Measurements from ENCODE around the gene PISD. TPM values are rescaled to one million over a fixed set of nuclear protein-coding genes. Genes with fewer than 3 reads are reported as not detected.
"Not testable (repeated sequence)": the region's sequence is repeated elsewhere in the genome, so short reads cannot be mapped to it uniquely, and the experiment has no call there.

PISD gene
- total RNA-seq, 2 experiments from 2014 or later, result 33.9 to 35.9 TPM

- Mint-ChIP-seq H3K4me3 (no peak overlapping the region), H3K9me3 (no peaks in the 10 kb centered on the region), H3K27ac (no peak overlapping the region), H3K27me3 (no peaks in the 10 kb centered on the region), H3K4me1 (ENCODE audit: low read depth) (peaks cover 13% of the 10 kb centered on the region), H3K36me3 (ENCODE audit: low read depth) (peaks cover 18% of the 10 kb centered on the region)
- intact Hi-C loops (cut with micrococcal nuclease), result no loop called here
- POLR2A ChIA-PET, result interaction anchor here (1.1 kb wide), 1 partner anchor 16 kb away, joined by 5 read pairs; no protein-coding TSS in a partner anchor
- CTCF ChIA-PET, result interaction anchor here (3.7 kb wide), 1 partner anchor 17 kb away, joined by 25 read pairs; no protein-coding TSS in a partner anchor
- TF ChIP-seq, protein P1, sequence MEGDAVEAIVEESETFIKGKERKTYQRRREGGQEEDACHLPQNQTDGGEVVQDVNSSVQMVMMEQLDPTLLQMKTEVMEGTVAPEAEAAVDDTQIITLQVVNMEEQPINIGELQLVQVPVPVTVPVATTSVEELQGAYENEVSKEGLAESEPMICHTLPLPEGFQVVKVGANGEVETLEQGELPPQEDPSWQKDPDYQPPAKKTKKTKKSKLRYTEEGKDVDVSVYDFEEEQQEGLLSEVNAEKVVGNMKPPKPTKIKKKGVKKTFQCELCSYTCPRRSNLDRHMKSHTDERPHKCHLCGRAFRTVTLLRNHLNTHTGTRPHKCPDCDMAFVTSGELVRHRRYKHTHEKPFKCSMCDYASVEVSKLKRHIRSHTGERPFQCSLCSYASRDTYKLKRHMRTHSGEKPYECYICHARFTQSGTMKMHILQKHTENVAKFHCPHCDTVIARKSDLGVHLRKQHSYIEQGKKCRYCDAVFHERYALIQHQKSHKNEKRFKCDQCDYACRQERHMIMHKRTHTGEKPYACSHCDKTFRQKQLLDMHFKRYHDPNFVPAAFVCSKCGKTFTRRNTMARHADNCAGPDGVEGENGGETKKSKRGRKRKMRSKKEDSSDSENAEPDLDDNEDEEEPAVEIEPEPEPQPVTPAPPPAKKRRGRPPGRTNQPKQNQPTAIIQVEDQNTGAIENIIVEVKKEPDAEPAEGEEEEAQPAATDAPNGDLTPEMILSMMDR (IDR thresholded peaks at IDR 0.05), result no peak
- ATAC-seq (no peak), DNase-seq (no peak)
Observed at GRCh38 chr22:31681349-31682345, 19.6 kb upstream of the PISD start.

- peaks cover 18% of the 10 kb centered on the region for H3K36me3 Mint-ChIP-seq (ENCODE audit: low read depth)
- H3K4me1 Mint-ChIP-seq (ENCODE audit: low read depth), result peaks cover 19% of the 10 kb centered on the region
- no peak overlapping the region for H3K4me3 Mint-ChIP-seq
- ATAC-seq (no peak), DNase-seq (no peak)
- H3K27ac Mint-ChIP-seq, result peak overlapping the region; percentile 32
- TF ChIP-seq, protein P1 (IDR thresholded peaks at IDR 0.05), result no peak
- intact Hi-C loops (cut with micrococcal nuclease), result no loop called here
- H3K27me3 Mint-ChIP-seq, result no peaks in the 10 kb centered on the region
- POLR2A ChIA-PET, result interaction anchor here (0.7 to 1.1 kb wide), 2 partner anchors 15 to 1420 kb away, joined by 4 to 5 read pairs; no protein-coding TSS in a partner anchor
- CTCF ChIA-PET, result interaction anchor here (3.7 kb wide), 1 partner anchor 16 kb away, joined by 25 read pairs; no protein-coding TSS in a partner anchor
- no peaks in the 10 kb centered on the region for H3K9me3 Mint-ChIP-seq
Observed at GRCh38 chr22:31680861-31681341, 18.9 kb upstream of the PISD start.

GRCh38 chr22:31678748-31679147, 16.7 kb upstream of the PISD start:
- H3K4me3 Mint-ChIP-seq, result no peak overlapping the region

GRCh38 chr22:31676700-31677099, 14.7 kb upstream of the PISD start:
- H3K27me3 Mint-ChIP-seq, result no peaks in the 10 kb centered on the region
- CTCF ChIA-PET, result interaction anchor here (0.6 to 2.1 kb wide), 5 partner anchors 10 to 293 kb away, joined by 3 to 27 read pairs (median 3); partner anchors contain the start of gene PISD
- H3K36me3 Mint-ChIP-seq (ENCODE audit: low read depth), result peaks cover 2% of the 10 kb centered on the region
- peak; percentile 100 for ATAC-seq
- H3K4me3 Mint-ChIP-seq, result peak overlapping the region; percentile 83
- H3K9me3 Mint-ChIP-seq, result no peaks in the 10 kb centered on the region
- TF ChIP-seq, protein P1 (IDR thresholded peaks at IDR 0.05), result no peak
- peak; percentile 95 for DNase-seq
- intact Hi-C loops (cut with micrococcal nuclease), result no loop called here
- H3K4me1 Mint-ChIP-seq (ENCODE audit: low read depth), result peaks cover 19% of the 10 kb centered on the region
- POLR2A ChIA-PET, result interaction anchor here (1.0 to 3.4 kb wide), 5 partner anchors 8 to 274 kb away, joined by 3 to 20 read pairs (median 3); partner anchors contain the start of gene PISD
- peak overlapping the region; percentile 89 for H3K27ac Mint-ChIP-seq

More at GRCh38 chr22:31678748-31679147, 16.7 kb upstream of the PISD start:
- DNase-seq, result no peak
- ChIA-PET POLR2A (interaction anchor here (0.6 to 0.7 kb wide), 2 partner anchors 876 to 886 kb away, joined by 3 to 4 read pairs; no protein-coding TSS in a partner anchor), CTCF (interaction anchor here (1.1 kb wide), 1 partner anchor 292 kb away, joined by 3 read pairs; no protein-coding TSS in a partner anchor)
- Mint-ChIP-seq H3K36me3 (ENCODE audit: low read depth) (peaks cover 2% of the 10 kb centered on the region), H3K9me3 (no peaks in the 10 kb centered on the region), H3K27me3 (no peaks in the 10 kb centered on the region), H3K27ac (no peak overlapping the region), H3K4me1 (ENCODE audit: low read depth) (peaks cover 19% of the 10 kb centered on the region)
- no peak for ATAC-seq
- TF ChIP-seq, protein P1 (IDR thresholded peaks at IDR 0.05), result no peak
- intact Hi-C loops (cut with micrococcal nuclease), result no loop called here

GRCh38 chr22:31674219-31674618, 12.2 kb upstream of the PISD start:
- ATAC-seq; H3K27ac Mint-ChIP-seq; intact Hi-C loops (cut with micrococcal nuclease); DNase-seq; H3K36me3 Mint-ChIP-seq (ENCODE audit: low read depth); H3K4me3 Mint-ChIP-seq; H3K9me3 Mint-ChIP-seq; H3K27me3 Mint-ChIP-seq: not testable (repeated sequence)
- ChIA-PET CTCF (interaction anchor here (1.9 kb wide), 1 partner anchor 8 kb away, joined by 6 read pairs; no protein-coding TSS in a partner anchor), POLR2A (interaction anchor here (1.2 kb wide), 1 partner anchor 12 kb away, joined by 5 read pairs; the partner anchor contains the start of gene PISD)
- H3K4me1 Mint-ChIP-seq (ENCODE audit: low read depth), result peaks cover 12% of the 10 kb centered on the region

GRCh38 chr22:31668849-31669248, 6.8 kb upstream of the PISD start:
- not testable (repeated sequence) for H3K4me1 Mint-ChIP-seq (ENCODE audit: low read depth); H3K9me3 Mint-ChIP-seq; DNase-seq; H3K27ac Mint-ChIP-seq; ATAC-seq; H3K27me3 Mint-ChIP-seq; H3K36me3 Mint-ChIP-seq (ENCODE audit: low read depth); H3K4me3 Mint-ChIP-seq
- POLR2A ChIA-PET, result interaction anchor here (0.7 to 1.5 kb wide), 3 partner anchors 8 to 85 kb away, joined by 3 to 6 read pairs (median 3); no protein-coding TSS in a partner anchor
- intact Hi-C loops (cut with micrococcal nuclease), result loop anchor here (5.0 to 10.0 kb wide), 2 partner anchors 156 to 283 kb away; no protein-coding TSS in a partner anchor
- CTCF ChIA-PET, result interaction anchor here (1.1 to 2.6 kb wide), 3 partner anchors 14 to 302 kb away, joined by 3 to 10 read pairs (median 7); no protein-coding TSS in a partner anchor
